Body of pancreas (tissue), 4 donors: ENCODE data around the gene SLCO3A1.

ENCODE experiments used
- POLR2A ChIP-seq, 3 donors: fragments of 450-650 bp; IDR thresholded peaks; one replicate each; pipeline ENCODE4 v1.6.1; 2016; ENCODE audit warnings: antibody characterized with exemption in 3 of 3, mild to moderate bottlenecking in 2 of 3
- TF ChIP-seq, protein P1 (sequence below), 7 experiments: fragments of 450-650 bp in 4 of 7; fragments of 200-600 bp in 3 of 7; sonication (generic) in 3 of 7; IDR thresholded peaks; one replicate each; pipeline ENCODE4 v1.5.1; 2016 to 2019; ENCODE audit warnings: antibody characterized with exemption in 7 of 7

DNA sequence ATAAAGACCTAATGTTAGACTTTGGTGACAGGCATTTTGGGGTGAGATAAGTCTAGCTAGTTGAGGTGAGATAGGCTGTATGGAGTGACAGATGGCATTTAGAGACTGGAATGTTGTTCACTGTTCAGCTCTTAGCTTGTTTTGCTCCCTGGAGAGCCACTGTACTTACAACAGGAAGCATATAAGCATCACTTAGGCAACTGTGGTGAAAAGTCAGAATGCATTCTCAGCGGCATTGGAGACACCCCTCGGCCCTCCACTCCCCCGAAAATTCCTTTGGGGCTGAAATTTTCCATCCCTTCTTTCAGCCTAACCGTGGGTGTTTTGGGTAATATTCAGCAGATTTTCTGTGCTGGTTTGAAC lies 73.4 kb downstream of the SLCO3A1 start:
- TF ChIP-seq, protein P1, sequence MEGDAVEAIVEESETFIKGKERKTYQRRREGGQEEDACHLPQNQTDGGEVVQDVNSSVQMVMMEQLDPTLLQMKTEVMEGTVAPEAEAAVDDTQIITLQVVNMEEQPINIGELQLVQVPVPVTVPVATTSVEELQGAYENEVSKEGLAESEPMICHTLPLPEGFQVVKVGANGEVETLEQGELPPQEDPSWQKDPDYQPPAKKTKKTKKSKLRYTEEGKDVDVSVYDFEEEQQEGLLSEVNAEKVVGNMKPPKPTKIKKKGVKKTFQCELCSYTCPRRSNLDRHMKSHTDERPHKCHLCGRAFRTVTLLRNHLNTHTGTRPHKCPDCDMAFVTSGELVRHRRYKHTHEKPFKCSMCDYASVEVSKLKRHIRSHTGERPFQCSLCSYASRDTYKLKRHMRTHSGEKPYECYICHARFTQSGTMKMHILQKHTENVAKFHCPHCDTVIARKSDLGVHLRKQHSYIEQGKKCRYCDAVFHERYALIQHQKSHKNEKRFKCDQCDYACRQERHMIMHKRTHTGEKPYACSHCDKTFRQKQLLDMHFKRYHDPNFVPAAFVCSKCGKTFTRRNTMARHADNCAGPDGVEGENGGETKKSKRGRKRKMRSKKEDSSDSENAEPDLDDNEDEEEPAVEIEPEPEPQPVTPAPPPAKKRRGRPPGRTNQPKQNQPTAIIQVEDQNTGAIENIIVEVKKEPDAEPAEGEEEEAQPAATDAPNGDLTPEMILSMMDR (IDR thresholded peaks at IDR 0.05): no peak
- TF ChIP-seq POLR2A (IDR thresholded peaks at IDR 0.05): no peak
